HepG2 (cell line): Measurements from ENCODE around the gene TOP3B. TPM values are rescaled to one million over a fixed set of nuclear protein-coding genes. Genes with fewer than 3 reads are reported as not detected.

ENCODE experiments used
- ATAC-seq: fragments of 200-7000 bp; cut with Tn5 transposase; 3 replicates; pipeline ENCODE4 v1.9.1; 2020; ENCODE audit warnings: mild to moderate bottlenecking, moderate library complexity
- BruUV-seq: library from RNA; stranded (reverse); fragments of 400-500 nt; replicated peaks from 2 replicates; lab custom pipeline; 2021; lab: Mats Ljungman, UMichigan
- CTCF ChIA-PET: fragments of 300-600 bp; formaldehyde crosslinking; extraction: SDS; loops from one replicate; lab custom pipeline; 2021; ENCODE audit warnings: low total read pairs, inconsistent platforms, low intra/inter-chr PET ratio; lab: Yijun Ruan, JAX
- POLR2A ChIA-PET: fragments of 350-600 bp; sonication (Branson Sonifier 250); formaldehyde crosslinking; loops from one replicate; lab custom pipeline; 2020; ENCODE audit warnings: antibody characterized with exemption, inconsistent platforms; lab: Yijun Ruan, JAX
- DNase-seq: peaks from one replicate; pipeline ENCODE4 v3.0.0-alpha.2; 2015; ENCODE audit warnings: low spot score
- FAIRE-seq: peaks from 3 replicates; lab custom pipeline; 2011; peaks lifted over from hg19 to GRCh38; lab: Jason Lieb, UNC
- H2AFZ ChIP-seq: one replicate; pipeline ENCODE4 v1.6.1; 2011; ENCODE audit warnings: low read length, inconsistent platforms
- H3K27ac ChIP-seq: fragments of 300-600 bp; 3 replicates; pipeline ENCODE4 v1.8.0; 2011; ENCODE audit warnings: mixed run types, mild to moderate bottlenecking, mixed read lengths, low read length, inconsistent platforms; ENCODE audit not compliant: insufficient read depth; ENCODE audit errors: extremely low read length
- H3K27me3 ChIP-seq, 2 experiments: fragments of 200-600 bp in 1 of 2; 2 replicates in 1 of 2; 3 replicates in 1 of 2; pipeline versions ENCODE4 v1.6.0 to v1.8.0; 2011; ENCODE audit warnings: low read length in 2 of 2, mild to moderate bottlenecking in 2 of 2, moderate library complexity in 2 of 2, inconsistent platforms in 1 of 2; ENCODE audit not compliant: insufficient read depth in 2 of 2, control insufficient read depth in 1 of 2
- H3K36me3 ChIP-seq, 2 experiments: fragments of 200-600 bp in 1 of 2; replicated peaks in 1 of 2; 2 replicates in 1 of 2; 3 replicates in 1 of 2; pipeline versions ENCODE4 v1.5.1 to v1.8.0; 2011; ENCODE audit warnings: low read length in 2 of 2, inconsistent platforms in 1 of 2; ENCODE audit not compliant: insufficient read depth in 2 of 2, control insufficient read depth in 1 of 2
- H3K4me1 ChIP-seq: 2 replicates; pipeline ENCODE4 v1.5.1; 2012; ENCODE audit warnings: low read length, inconsistent platforms; ENCODE audit not compliant: insufficient read depth
- H3K4me2 ChIP-seq: 2 replicates; pipeline ENCODE4 v1.6.0; 2011; ENCODE audit warnings: low read depth, low read length, inconsistent platforms
- H3K4me3 ChIP-seq, 3 experiments: fragments of 200-600 bp in 1 of 3; sonication (generic), shearing (Covaris generic) in 1 of 3; replicated peaks in 1 of 3; 2 replicates each; pipeline ENCODE4 v1.5.1; 2011 to 2016; ENCODE audit warnings: low read length in 3 of 3, inconsistent platforms in 2 of 3, low read depth in 2 of 3, mild to moderate bottlenecking in 2 of 3, control low read depth in 1 of 3, mixed read lengths in 1 of 3; ENCODE audit not compliant: insufficient read depth in 1 of 3
- H3K79me2 ChIP-seq: one replicate; pipeline ENCODE4 v1.6.1; 2011; ENCODE audit warnings: low read length, inconsistent platforms; ENCODE audit not compliant: insufficient read depth
- H3K9ac ChIP-seq: 2 replicates; pipeline ENCODE4 v1.6.0; 2011; ENCODE audit warnings: mild to moderate bottlenecking, low read depth, low read length, inconsistent platforms; ENCODE audit not compliant: insufficient read depth
- H3K9me3 ChIP-seq: 2 replicates; pipeline ENCODE4 v1.5.1; 2012; ENCODE audit warnings: mild to moderate bottlenecking, low read length
- H4K20me1 ChIP-seq: 2 replicates; pipeline ENCODE4 v1.6.0; 2011; ENCODE audit warnings: inconsistent platforms, mild to moderate bottlenecking, low read length, moderate library complexity; ENCODE audit not compliant: insufficient read depth
- ASH2L ChIP-seq: fragments of 300-600, 200-600 bp; sonication (generic); IDR thresholded peaks from 2 replicates; pipeline ENCODE4 v1.7.0; 2017; ENCODE audit warnings: low read depth, mild to moderate bottlenecking, moderate library complexity, mixed read lengths, low read length; ENCODE audit not compliant: insufficient read length
- MAX ChIP-seq: IDR thresholded peaks from 2 replicates; pipeline ENCODE4 v1.6.1; 2012; ENCODE audit warnings: inconsistent platforms
- MXD4 ChIP-seq: IDR thresholded peaks from 2 replicates; pipeline ENCODE4 v1.6.1; 2016; ENCODE audit warnings: mild to moderate bottlenecking, missing biosample characterization, missing genetic modification reagents
- TFE3 ChIP-seq: IDR thresholded peaks from 2 replicates; pipeline ENCODE4 v1.6.1; 2016
- ZBTB20 ChIP-seq: sonication (generic); formaldehyde crosslinking; IDR thresholded peaks from 2 replicates; pipeline ENCODE4 v1.8.1; 2023; ENCODE audit warnings: missing genetic modification reagents, low read depth, mild to moderate bottlenecking, borderline replicate concordance
- ZBTB34 ChIP-seq: sonication (generic); formaldehyde crosslinking; IDR thresholded peaks from 2 replicates; pipeline ENCODE4 v1.8.0; 2022; ENCODE audit warnings: mild to moderate bottlenecking, missing genetic modification reagents
- ZFP36L2 ChIP-seq: sonication (generic); formaldehyde crosslinking; IDR thresholded peaks from 2 replicates; pipeline ENCODE4 v1.4.0; 2020; ENCODE audit warnings: missing genetic modification reagents
- ZNF260 ChIP-seq: sonication (generic); formaldehyde crosslinking; IDR thresholded peaks from 2 replicates; pipeline ENCODE4 v1.4.0; 2020; ENCODE audit warnings: missing genetic modification reagents, low read depth, mild to moderate bottlenecking, borderline replicate concordance
- ZNF292 ChIP-seq: sonication (generic); formaldehyde crosslinking; IDR thresholded peaks from 2 replicates; pipeline ENCODE4 v1.8.1; 2022; ENCODE audit warnings: mild to moderate bottlenecking, low read depth, missing genetic modification reagents, borderline replicate concordance
- ZNF672 ChIP-seq: sonication (generic); formaldehyde crosslinking; IDR thresholded peaks from 2 replicates; pipeline ENCODE4 v1.8.1; 2022; ENCODE audit warnings: missing genetic modification reagents
- ZSCAN25 ChIP-seq: sonication (generic); formaldehyde crosslinking; IDR thresholded peaks from 2 replicates; pipeline ENCODE4 v1.8.0; 2022; ENCODE audit warnings: mild to moderate bottlenecking, missing genetic modification reagents
- ZXDC ChIP-seq: sonication (generic); formaldehyde crosslinking; IDR thresholded peaks from 2 replicates; pipeline ENCODE4 v1.5.0; 2020; ENCODE audit warnings: mild to moderate bottlenecking, missing genetic modification reagents
- WGBS: methylation state at CpG from one replicate; pipeline ENCODE4 v1.1.6; 2017; ENCODE audit warnings: low lambda C conversion rate; 5-methylcytosine and 5-hydroxymethylcytosine counted together
- in situ Hi-C: cut with HindIII; loops from 2 replicates; pipeline ENCODE4 v1.10.0; 2017; ENCODE audit warnings: low pct_unique_long_range_greater_than_20kb; ENCODE audit not compliant: extremely low pct_ligation_motif_present
- intact Hi-C: fragments of 100-400 bp; cut with micrococcal nuclease; formaldehyde crosslinking; loops from one replicate; pipeline ENCODE4 v1.10.0; 2022; ENCODE audit not compliant: unreplicated experiment
- polyA plus RNA-seq, 8 experiments: library from polyadenylated mRNA; depleted of rRNA in 3 of 8; stranded (reverse) in 7 of 8; unstranded in 1 of 8; fragments of >200 nt; fragmentation: Illumina TruSeq in 4 of 8; extraction: Trizol in 4 of 8; gene quantifications; 2 replicates each; pipeline versions ENCODE4 v1.2.1 to v1.2.3, GENCODE V29; 2011 to 2016; ENCODE audit warnings: low read depth in 4 of 8, missing spikeins in 1 of 8, mixed read lengths in 1 of 8; ENCODE audit not compliant: insufficient read depth in 1 of 8
- total RNA-seq, 5 experiments: library from RNA; depleted of rRNA; stranded (reverse); fragments of >200 nt; fragmentation: Illumina TruSeq; extraction: Trizol; gene quantifications; 2 replicates each; pipeline ENCODE4 v1.2.3, GENCODE V29; 2016; ENCODE audit warnings: low read depth in 1 of 5

TOP3B gene
- total and polyA plus RNA-seq, 2 of the 13 experiments (the other 11 are each of a cell fraction or from before 2014, with no cell fraction given), result 28.5 to 29.7 TPM

GRCh38 chr22:21996175-21996720 lies 13.7 kb upstream of the TOP3B start:
- no peak for DNase-seq
- Histone ChIP-seq H2AFZ (no peak overlapping the region), H3K9me3 (no peaks in the 10 kb centered on the region), H3K36me3 (no peaks in the 10 kb centered on the region), H3K4me2 (no peak overlapping the region), H3K27ac (no peak overlapping the region), H3K9ac (no peak overlapping the region), H3K79me2 (no peaks in the 10 kb centered on the region), H4K20me1 (no peaks in the 10 kb centered on the region), H3K27me3 (peaks cover 1 to 32% of the 10 kb centered on the region in 2 experiments; a peak in 3 of 5 replicates), H3K4me1 (peaks cover 5% of the 10 kb centered on the region; the same call in 1 of the 2 replicates), H3K4me3 (no peak overlapping the region)
- no peak for TF ChIP-seq MXD4 (CRISPR knock-in tag)
- no peak for TF ChIP-seq ZNF672 (CRISPR knock-in tag)
- TF ChIP-seq MAX, result no peak
- TF ChIP-seq ASH2L, result no peak
- in situ Hi-C loops (no loop called here), intact Hi-C loops (no loop called here)
- BruUV-seq, result no TSS peak
- POLR2A ChIA-PET, result no interaction called here
- WGBS, result 41% methylated on average over 5 of the region's 5 CpGs
- no peak for FAIRE-seq
- CTCF ChIA-PET, result no interaction called here
- no peak for ATAC-seq

GRCh38 chr22:21995660-21996059 lies 13.1 kb upstream of the TOP3B start:
- no peaks in the 10 kb centered on the region for H3K9me3 ChIP-seq
- WGBS, result 55% methylated on average over 3 of the region's 3 CpGs
- H3K27ac ChIP-seq, result no peak overlapping the region
- no peak for DNase-seq
- no peak overlapping the region for H3K4me2 ChIP-seq
- no peak overlapping the region for H2AFZ ChIP-seq
- H4K20me1 ChIP-seq, result no peaks in the 10 kb centered on the region
- no peak overlapping the region for H3K4me3 ChIP-seq
- peaks cover 6% of the 10 kb centered on the region for H3K4me1 ChIP-seq
- CTCF ChIA-PET, result no interaction called here
- H3K9ac ChIP-seq, result no peak overlapping the region
- H3K79me2 ChIP-seq, result no peaks in the 10 kb centered on the region
- in situ Hi-C loops, result no loop called here
- no peak for FAIRE-seq
- intact Hi-C loops, result no loop called here
- no peak for ATAC-seq
- H3K36me3 ChIP-seq, result no peaks in the 10 kb centered on the region
- H3K27me3 ChIP-seq, result peaks cover 1 to 33% of the 10 kb centered on the region in 2 experiments; a peak in 3 of 5 replicates
- BruUV-seq, result no TSS peak
- POLR2A ChIA-PET, result no interaction called here
- no peak for TF ChIP-seq ZFP36L2 (CRISPR knock-in tag)
- no peak for TF ChIP-seq ZSCAN25 (CRISPR knock-in tag)
- no peak for TF ChIP-seq ZBTB34 (CRISPR knock-in tag)
- TF ChIP-seq ZNF292 (CRISPR knock-in tag), result no peak
- TF ChIP-seq ZNF260, result no peak
- TF ChIP-seq ZXDC (CRISPR knock-in tag), result no peak
- TF ChIP-seq ZBTB20 (CRISPR knock-in tag), result no peak
- no peak for TF ChIP-seq TFE3 (CRISPR knock-in tag)
